ENCODE results near the gene C10orf90.

C10orf90 gene

GRCh38 chr10:126674741-126675515 lies 4.4 kb upstream of the C10orf90 start:
- no peak for DNase-seq

GRCh38 chr10:126673565-126673964 lies 3.1 kb upstream of the C10orf90 start:
- DNase-seq: no peak

DNA sequence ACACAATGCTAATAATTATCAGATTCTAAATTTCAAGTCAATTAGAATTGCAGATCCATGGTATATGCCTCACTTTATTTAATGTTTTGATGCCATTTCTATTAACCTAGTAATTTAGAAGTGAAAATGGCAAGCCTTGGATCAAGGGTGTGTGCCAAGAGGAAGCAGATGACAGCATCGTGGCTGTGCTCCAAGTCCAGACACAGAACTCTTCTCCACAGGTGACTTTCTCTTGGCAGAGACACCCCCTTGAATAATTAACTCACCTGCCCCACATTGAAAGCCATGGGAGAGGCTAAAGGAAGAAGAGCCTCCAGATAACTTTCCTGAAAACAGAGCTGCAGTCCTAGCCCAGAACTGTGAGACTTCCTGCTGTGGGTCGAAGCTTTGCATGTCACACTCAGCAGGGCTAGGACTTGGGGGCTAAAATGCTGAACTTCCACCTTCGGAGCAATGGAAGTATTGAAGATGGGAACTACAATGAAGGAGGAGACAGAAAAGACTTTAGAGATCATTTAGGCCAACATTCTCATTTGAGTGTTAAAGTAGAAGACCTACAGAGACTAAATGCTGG lies 996 bp upstream of the C10orf90 start:
- DNase-seq: no peak

- DNase-seq: no peak
These were observed 385 bp upstream of the C10orf90 start for GRCh38 chr10:126670895-126671261.

GRCh38 chr10:126669168-126669567 lies 1.3 kb downstream of the C10orf90 start:
- no peak for DNase-seq

DNA sequence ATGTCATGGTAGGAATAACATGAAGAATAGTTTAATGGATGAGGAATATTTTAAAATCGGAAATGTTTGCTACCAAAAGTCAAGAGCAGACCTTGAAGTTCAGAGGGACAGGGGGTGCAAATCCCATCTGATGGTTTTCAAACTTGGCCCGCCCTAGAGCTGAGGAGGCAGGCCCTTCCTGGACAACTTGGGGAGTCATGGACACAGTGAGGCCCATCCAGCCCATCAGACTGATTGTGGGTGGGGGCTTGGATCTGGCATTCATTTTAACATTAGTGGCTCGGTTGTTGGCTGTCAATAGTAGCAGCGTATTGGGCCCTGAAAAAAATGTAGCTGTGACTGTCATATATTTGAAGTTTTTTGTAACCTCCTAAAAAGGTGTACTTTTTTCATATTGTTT lies 2.0 kb downstream of the C10orf90 start:
- DNase-seq: no peak

GRCh38 chr10:126667568-126667967 lies 2.9 kb downstream of the C10orf90 start:
- no peak for DNase-seq

- no peak for DNase-seq
These were observed 5.3 kb downstream of the C10orf90 start for GRCh38 chr10:126665207-126665606.

- no peak for DNase-seq
These were observed 6.6 kb downstream of the C10orf90 start for GRCh38 chr10:126663880-126664279.

GRCh38 chr10:126663328-126663727 lies 7.2 kb downstream of the C10orf90 start:
- DNase-seq: peak; percentile 9

- no peak for DNase-seq
These were observed 8.5 kb downstream of the C10orf90 start for GRCh38 chr10:126661841-126662515.

DNA sequence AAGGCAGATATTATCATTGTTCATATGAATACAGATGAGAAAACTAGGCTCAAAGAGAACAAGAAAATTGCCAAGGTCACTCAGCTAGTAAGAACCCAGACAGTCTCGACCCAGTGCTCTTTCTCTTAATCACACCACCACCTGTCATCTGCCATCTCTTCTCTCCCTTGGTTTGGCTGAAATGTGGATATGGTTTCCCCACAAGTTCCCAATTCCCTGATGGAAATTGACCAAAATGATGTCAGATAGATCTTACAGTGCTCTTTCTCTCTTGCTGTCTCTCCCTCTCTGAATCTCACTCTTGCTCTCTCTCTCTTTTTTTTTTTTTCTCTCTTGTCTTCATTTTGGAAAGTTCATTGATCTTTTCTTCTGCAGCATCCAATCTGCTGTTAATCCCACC lies 9.1 kb downstream of the C10orf90 start:
- DNase-seq: no peak

DNA sequence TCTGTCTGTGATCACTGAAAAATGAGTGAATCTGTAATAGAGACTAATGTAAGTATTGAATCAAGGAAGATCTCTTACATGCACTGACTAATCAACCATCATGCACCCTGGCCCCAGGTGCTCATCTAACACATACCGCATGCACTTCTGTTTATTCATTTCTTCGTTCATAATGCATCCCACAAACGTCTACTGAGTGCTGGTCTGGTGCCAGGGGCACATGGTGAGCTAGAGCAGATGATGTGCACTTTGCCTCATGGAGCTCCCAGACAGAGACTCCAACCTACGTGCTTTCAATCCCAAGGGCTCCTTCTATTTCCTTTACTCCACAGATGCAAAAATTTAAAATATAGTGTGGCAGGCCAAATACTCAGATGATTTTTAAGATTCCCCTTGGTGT lies 10.7 kb downstream of the C10orf90 start:
- DNase-seq: no peak

- DNase-seq: no peak
These were observed 11.6 kb downstream of the C10orf90 start for GRCh38 chr10:126658928-126659327.

DNA sequence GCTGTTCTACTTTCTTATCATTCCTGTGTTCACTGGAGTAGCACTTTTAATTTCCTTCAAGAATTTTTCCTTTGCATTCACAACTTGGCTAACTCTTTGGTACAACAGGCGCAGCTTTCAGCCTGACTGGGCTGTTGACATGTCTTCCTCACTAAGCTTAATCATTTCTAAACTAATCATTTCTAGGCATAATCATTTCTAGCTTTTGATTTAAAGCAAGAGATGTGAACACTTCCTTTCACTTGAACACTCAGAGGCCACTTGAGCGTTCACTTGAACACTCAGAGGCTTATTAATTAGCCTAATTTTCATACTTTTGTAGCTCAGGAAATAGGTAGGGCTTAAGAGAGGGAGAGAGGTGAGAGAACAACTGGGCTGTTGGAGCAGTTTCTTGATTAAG lies 15.9 kb downstream of the C10orf90 start:
- no peak for DNase-seq

DNA sequence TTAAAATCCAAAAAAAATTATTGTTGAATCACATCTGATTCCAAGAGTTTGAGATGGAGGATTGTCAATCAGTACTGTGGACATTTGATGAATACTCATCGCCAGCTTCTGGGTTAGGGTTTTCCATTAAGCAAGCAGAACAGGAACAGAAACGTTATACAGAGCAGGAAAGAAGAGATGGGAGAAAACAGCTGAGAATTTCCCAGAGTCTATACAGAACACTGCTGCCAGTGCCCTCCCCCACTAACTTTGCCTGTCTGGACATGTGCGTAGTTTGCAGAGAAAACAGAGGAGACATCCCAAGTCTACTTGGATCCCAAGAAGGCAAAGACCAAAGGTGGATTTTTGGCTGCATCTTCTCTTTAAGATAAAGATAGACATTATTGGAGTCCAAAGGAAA lies 19.0 kb downstream of the C10orf90 start:
- no peak for DNase-seq

- no peak for DNase-seq
These were observed 20.3 kb downstream of the C10orf90 start for GRCh38 chr10:126650161-126650560.

- no peak for DNase-seq
These were observed 23.4 kb downstream of the C10orf90 start for GRCh38 chr10:126647116-126647515.

DNA sequence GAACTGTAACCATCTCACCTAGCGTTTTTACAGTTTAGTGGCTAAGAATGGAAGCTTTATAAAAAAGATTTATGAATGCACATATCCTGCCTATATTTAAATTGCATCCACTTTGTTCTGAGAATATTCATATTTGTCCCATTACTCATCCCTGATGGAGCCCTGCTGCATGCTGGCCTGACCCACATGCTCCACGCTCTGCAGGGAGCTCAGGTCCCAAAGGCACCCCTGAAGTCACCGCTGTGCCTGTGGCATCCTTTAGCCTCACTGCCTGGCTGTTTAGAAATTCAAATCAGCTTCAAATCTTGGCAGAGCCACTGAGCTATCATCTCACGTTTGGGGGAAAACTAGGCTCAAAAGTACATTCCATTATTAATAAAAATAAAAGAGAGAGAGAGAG lies 24.4 kb downstream of the C10orf90 start:
- no peak for DNase-seq

DNA sequence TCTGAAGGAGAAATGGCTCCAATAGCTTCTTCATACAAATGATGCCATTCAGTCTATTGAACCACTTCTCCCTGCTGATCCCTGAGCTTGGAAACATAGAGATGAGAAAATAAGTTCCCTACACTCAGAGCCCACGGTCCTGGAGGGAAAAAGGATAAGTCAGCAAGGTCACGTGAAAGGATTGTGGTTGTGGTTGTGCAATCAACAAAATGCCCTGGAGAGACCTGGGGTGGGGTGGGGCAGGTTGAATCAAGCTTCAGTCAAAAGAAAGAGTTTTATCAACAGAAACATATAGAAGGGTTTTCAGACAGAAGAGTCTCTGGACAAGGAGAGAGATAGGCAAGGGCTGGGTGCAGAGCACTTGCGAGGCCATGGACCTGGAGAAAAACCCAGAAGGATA lies 30.1 kb downstream of the C10orf90 start:
- DNase-seq: no peak

DNA sequence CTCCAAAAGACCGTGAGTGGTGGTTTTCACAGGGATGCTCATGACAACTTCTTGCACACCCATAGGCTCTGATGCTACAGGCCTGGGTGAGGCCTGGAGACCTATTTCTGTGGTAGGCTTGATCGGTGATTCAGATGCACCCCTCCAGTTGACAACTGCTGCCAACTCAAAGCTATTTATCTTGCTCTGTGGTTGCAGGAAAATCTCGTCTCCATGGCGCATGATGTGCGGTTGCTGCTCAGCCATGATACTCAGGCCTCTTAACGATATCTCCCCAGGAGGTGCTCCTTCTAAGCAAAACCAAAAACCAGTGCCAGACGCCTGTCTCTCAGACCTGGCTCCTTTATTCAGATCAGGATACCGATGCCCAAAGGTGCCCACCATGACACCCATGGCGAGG lies 31.4 kb downstream of the C10orf90 start:
- DNase-seq: no peak

- no peak for DNase-seq
These were observed 32.0 kb downstream of the C10orf90 start for GRCh38 chr10:126638542-126638941.

DNA sequence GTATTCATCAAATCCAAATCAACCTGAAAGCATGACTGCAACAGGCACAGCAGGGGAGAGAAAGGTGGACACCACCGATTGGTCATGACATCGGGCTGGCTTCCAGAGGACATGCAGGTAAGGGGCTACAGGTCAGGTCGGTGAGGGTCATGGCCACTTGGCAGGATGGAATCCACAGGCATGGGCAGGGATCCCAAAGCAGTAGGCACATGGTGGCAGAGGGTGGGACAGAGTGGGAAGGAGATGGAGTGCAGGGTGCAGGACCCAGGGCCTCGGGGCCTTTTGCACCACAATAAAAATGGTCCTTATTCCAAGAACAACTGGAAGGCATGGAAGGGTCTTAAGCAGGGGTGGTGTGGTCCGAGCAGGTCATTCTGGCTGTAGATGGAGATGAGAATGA lies 33.0 kb downstream of the C10orf90 start:
- DNase-seq: no peak

DNA sequence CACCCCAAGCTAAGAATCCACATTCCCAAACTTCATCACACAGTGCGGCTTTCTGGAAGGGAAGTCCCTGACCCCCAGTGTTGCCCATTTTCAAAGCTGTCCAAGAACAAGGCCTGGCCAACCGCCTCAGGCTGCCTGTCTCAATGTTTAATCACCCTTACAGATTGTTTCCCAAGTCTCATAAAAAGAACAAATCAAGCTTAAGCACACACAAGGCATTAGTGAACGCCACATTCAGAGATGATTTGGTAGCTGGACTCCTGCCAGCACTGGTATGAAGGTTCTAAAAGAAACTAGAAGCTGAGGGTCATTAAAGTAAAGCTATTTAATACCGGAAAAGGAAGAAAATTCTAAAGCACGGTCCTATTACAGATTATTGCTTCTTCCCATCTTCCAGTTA lies 35.6 kb downstream of the C10orf90 start:
- no peak for DNase-seq

Measured in central memory CD4-positive, alpha-beta T cell (primary cell).